HepG2 (cell line): Measurements from ENCODE around the gene ACOT6. TPM values are rescaled to one million over a fixed set of nuclear protein-coding genes. Genes with fewer than 3 reads are reported as not detected.

ENCODE experiments used
- CBX1 ChIP-seq: IDR thresholded peaks from one replicate; pipeline ENCODE4 v1.6.1; 2016; ENCODE audit warnings: antibody characterized with exemption, low read depth
- DPF2 ChIP-seq: sonication (generic); formaldehyde crosslinking; IDR thresholded peaks from 2 replicates; pipeline ENCODE4 v1.4.0; 2020; ENCODE audit warnings: mild to moderate bottlenecking, low read depth, missing genetic modification reagents, borderline replicate concordance
- GATAD2A ChIP-seq: IDR thresholded peaks from 2 replicates; pipeline ENCODE4 v1.6.1; 2016
- GPN1 ChIP-seq: sonication (generic); formaldehyde crosslinking; IDR thresholded peaks from 2 replicates; pipeline ENCODE4 v1.5.1; 2020; ENCODE audit warnings: missing genetic modification reagents, borderline replicate concordance
- HDAC6 ChIP-seq: fragments of 200-600 bp; sonication (generic); IDR thresholded peaks from 2 replicates; pipeline ENCODE4 v1.7.0; 2017; ENCODE audit warnings: mild to moderate bottlenecking, antibody characterized with exemption, low read length, low read depth
- HOXD1 ChIP-seq: sonication (generic); formaldehyde crosslinking; IDR thresholded peaks from 2 replicates; pipeline ENCODE4 v1.5.0; 2020; ENCODE audit warnings: missing genetic modification reagents
- KLF11 ChIP-seq: IDR thresholded peaks from 2 replicates; pipeline ENCODE4 v1.6.1; 2016; ENCODE audit warnings: missing compliant biosample characterization
- MATR3 ChIP-seq: sonication (generic); formaldehyde crosslinking; IDR thresholded peaks from 2 replicates; pipeline ENCODE4 v1.4.0; 2020; ENCODE audit warnings: missing genetic modification reagents
- MED8 ChIP-seq: sonication (generic); formaldehyde crosslinking; IDR thresholded peaks from 2 replicates; pipeline ENCODE4 v1.8.1; 2023; ENCODE audit warnings: mild to moderate bottlenecking, missing genetic modification reagents; ENCODE audit not compliant: insufficient replicate concordance
- POLR2AphosphoS5 ChIP-seq: IDR thresholded peaks from 2 replicates; pipeline ENCODE4 v1.6.1; 2012; ENCODE audit warnings: low read depth, low read length
- PPARG ChIP-seq: conservative IDR thresholded peaks from 2 replicates; pipeline ENCODE4 v1.6.1; 2016; ENCODE audit warnings: missing biosample characterization, missing genetic modification reagents
- RXRA ChIP-seq: sonication (generic); formaldehyde crosslinking; IDR thresholded peaks from 2 replicates; pipeline ENCODE4 v1.5.1; 2020; ENCODE audit warnings: missing genetic modification reagents
- SRY ChIP-seq: sonication (generic); formaldehyde crosslinking; IDR thresholded peaks from 2 replicates; pipeline ENCODE4 v1.8.0; 2022; ENCODE audit warnings: mild to moderate bottlenecking, missing genetic modification reagents
- TARDBP ChIP-seq: sonication (generic); formaldehyde crosslinking; IDR thresholded peaks from 2 replicates; pipeline ENCODE4 v1.8.0; 2022; ENCODE audit warnings: mild to moderate bottlenecking, missing genetic modification reagents
- TGIF2 ChIP-seq: IDR thresholded peaks from 2 replicates; pipeline ENCODE4 v1.6.1; 2016; ENCODE audit warnings: control low read depth, missing compliant biosample characterization
- XRCC5 ChIP-seq: fragments of 200-400 bp; formaldehyde crosslinking; optimal IDR thresholded peaks from 2 replicates; pipeline ENCODE3; 2017; ENCODE audit warnings: mild to moderate bottlenecking, low read length
- ZNF563 ChIP-seq: sonication (generic); formaldehyde crosslinking; IDR thresholded peaks from 2 replicates; pipeline ENCODE4 v1.8.0; 2022; ENCODE audit warnings: mild to moderate bottlenecking, moderate library complexity, missing genetic modification reagents
- polyA plus RNA-seq, 8 experiments: library from polyadenylated mRNA; depleted of rRNA in 3 of 8; stranded (reverse) in 7 of 8; unstranded in 1 of 8; fragments of >200 nt; fragmentation: Illumina TruSeq in 4 of 8; extraction: Trizol in 4 of 8; gene quantifications; 2 replicates each; pipeline versions ENCODE4 v1.2.1 to v1.2.3, GENCODE V29; 2011 to 2016; ENCODE audit warnings: low read depth in 4 of 8, missing spikeins in 1 of 8, mixed read lengths in 1 of 8; ENCODE audit not compliant: insufficient read depth in 1 of 8
- total RNA-seq, 5 experiments: library from RNA; depleted of rRNA; stranded (reverse); fragments of >200 nt; fragmentation: Illumina TruSeq; extraction: Trizol; gene quantifications; 2 replicates each; pipeline ENCODE4 v1.2.3, GENCODE V29; 2016; ENCODE audit warnings: low read depth in 1 of 5
- TF ChIP-seq, protein P1 (sequence below): sonication (generic); formaldehyde crosslinking; IDR thresholded peaks from 2 replicates; pipeline ENCODE4 v1.4.0; 2020; ENCODE audit warnings: missing genetic modification reagents
- TF ChIP-seq, protein P2 (sequence below): sonication (generic); formaldehyde crosslinking; IDR thresholded peaks from 2 replicates; pipeline ENCODE4 v1.5.0; 2020; ENCODE audit warnings: mild to moderate bottlenecking, missing genetic modification reagents, borderline replicate concordance
- TF ChIP-seq, protein P3 (sequence below): sonication (generic); formaldehyde crosslinking; conservative IDR thresholded peaks from 2 replicates; pipeline ENCODE4 v1.4.0; 2020; ENCODE audit warnings: missing genetic modification reagents
- TF ChIP-seq, protein P4 (sequence below): sonication (generic); formaldehyde crosslinking; IDR thresholded peaks from 2 replicates; pipeline ENCODE4 v1.4.0; 2020; ENCODE audit warnings: low read depth, mild to moderate bottlenecking, missing genetic modification reagents
- TF ChIP-seq, protein P5 (sequence below): sonication (generic); formaldehyde crosslinking; IDR thresholded peaks from 2 replicates; pipeline ENCODE4 v1.4.0; 2020; ENCODE audit warnings: missing genetic modification reagents, borderline replicate concordance
- TF ChIP-seq, protein P6 (sequence below): sonication (generic); formaldehyde crosslinking; IDR thresholded peaks from 2 replicates; pipeline ENCODE4 v1.5.1; 2020; ENCODE audit warnings: mild to moderate bottlenecking, missing genetic modification reagents, borderline replicate concordance

ACOT6 gene
- total and polyA plus RNA-seq, 2 of the 13 experiments (the other 11 are each of a cell fraction or from before 2014, with no cell fraction given), result 0.15 to 0.27 TPM

DNA sequence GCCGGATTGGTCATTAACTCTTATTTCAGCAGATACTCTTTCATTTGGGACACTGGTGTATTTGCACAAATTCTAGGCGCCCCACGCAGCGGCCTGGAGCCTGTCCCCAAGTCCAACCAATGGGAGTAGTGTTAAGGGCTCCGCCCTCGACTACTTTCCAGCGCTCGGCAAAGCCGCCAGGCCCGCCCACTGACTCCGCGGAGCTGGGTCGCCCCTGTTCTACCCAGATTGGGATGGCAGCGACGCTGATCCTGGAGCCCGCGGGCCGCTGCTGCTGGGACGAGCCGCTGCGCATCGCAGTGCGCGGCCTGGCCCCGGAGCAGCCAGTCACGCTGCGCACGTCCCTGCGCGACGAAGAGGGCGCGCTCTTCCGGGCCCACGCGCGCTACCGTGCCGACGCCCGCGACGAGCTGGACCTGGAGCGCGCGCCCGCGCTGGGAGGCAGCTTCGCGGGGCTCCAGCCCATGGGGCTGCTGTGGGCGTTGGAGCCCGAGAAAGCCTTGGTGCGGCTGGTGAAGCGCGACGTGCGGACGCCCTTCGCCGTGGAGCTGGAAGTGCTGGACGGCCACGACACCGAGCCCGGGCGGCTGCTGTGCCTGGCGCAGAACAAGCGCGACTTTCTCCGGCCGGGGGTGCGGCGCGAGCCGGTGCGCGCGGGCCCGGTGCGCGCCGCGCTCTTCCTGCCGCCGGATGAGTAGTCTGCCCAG, at the start of gene ACOT6 (continued):
- TF ChIP-seq TARDBP (CRISPR knock-in tag), result peak; percentile 34; the same call in 1 of the 2 replicates
- TF ChIP-seq MED8 (CRISPR knock-in tag), result no peak
- TF ChIP-seq XRCC5, result no peak
- TF ChIP-seq, protein P1, sequence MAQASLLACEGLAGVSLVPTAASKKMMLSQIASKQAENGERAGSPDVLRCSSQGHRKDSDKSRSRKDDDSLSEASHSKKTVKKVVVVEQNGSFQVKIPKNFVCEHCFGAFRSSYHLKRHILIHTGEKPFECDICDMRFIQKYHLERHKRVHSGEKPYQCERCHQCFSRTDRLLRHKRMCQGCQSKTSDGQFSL, result no peak
- no peak for TF ChIP-seq TGIF2 (CRISPR knock-in tag)
- no peak for TF ChIP-seq GATAD2A (CRISPR knock-in tag)
- TF ChIP-seq, protein P2, sequence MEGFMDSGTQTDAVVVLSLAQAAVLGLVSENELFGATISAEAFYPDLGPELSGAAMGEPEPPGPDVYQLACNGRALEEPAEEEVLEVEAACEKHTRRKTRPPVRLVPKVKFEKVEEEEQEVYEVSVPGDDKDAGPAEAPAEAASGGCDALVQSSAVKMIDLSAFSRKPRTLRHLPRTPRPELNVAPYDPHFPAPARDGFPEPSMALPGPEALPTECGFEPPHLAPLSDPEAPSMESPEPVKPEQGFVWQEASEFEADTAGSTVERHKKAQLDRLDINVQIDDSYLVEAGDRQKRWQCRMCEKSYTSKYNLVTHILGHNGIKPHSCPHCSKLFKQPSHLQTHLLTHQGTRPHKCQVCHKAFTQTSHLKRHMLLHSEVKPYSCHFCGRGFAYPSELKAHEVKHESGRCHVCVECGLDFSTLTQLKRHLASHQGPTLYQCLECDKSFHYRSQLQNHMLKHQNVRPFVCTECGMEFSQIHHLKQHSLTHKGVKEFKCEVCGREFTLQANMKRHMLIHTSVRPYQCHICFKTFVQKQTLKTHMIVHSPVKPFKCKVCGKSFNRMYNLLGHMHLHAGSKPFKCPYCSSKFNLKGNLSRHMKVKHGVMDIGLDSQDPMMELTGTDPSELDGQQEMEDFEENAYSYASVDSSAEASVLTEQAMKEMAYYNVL (CRISPR knock-in tag), result no peak
- no peak for TF ChIP-seq SRY (CRISPR knock-in tag)
- no peak for TF ChIP-seq DPF2 (CRISPR knock-in tag)
- TF ChIP-seq KLF11 (CRISPR knock-in tag), result no peak
- no peak; the same call in 1 of the 2 replicates for TF ChIP-seq PPARG
- TF ChIP-seq CBX1, result no peak
- no peak for TF ChIP-seq HDAC6
- no peak for TF ChIP-seq GPN1 (CRISPR knock-in tag)
- TF ChIP-seq POLR2AphosphoS5, result peak; percentile 51; the same call in 1 of the 2 replicates
- no peak for TF ChIP-seq MATR3 (CRISPR knock-in tag)
- TF ChIP-seq, protein P3, sequence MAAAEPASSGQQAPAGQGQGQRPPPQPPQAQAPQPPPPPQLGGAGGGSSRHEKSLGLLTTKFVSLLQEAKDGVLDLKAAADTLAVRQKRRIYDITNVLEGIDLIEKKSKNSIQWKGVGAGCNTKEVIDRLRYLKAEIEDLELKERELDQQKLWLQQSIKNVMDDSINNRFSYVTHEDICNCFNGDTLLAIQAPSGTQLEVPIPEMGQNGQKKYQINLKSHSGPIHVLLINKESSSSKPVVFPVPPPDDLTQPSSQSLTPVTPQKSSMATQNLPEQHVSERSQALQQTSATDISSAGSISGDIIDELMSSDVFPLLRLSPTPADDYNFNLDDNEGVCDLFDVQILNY (CRISPR knock-in tag), result no peak
- TF ChIP-seq, protein P4, sequence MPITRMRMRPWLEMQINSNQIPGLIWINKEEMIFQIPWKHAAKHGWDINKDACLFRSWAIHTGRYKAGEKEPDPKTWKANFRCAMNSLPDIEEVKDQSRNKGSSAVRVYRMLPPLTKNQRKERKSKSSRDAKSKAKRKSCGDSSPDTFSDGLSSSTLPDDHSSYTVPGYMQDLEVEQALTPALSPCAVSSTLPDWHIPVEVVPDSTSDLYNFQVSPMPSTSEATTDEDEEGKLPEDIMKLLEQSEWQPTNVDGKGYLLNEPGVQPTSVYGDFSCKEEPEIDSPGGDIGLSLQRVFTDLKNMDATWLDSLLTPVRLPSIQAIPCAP (CRISPR knock-in tag), result no peak
- TF ChIP-seq RXRA (CRISPR knock-in tag), result no peak; the same call in 1 of the 2 replicates
- no peak; the same call in 1 of the 2 replicates for TF ChIP-seq ZNF563
- TF ChIP-seq, protein P5, sequence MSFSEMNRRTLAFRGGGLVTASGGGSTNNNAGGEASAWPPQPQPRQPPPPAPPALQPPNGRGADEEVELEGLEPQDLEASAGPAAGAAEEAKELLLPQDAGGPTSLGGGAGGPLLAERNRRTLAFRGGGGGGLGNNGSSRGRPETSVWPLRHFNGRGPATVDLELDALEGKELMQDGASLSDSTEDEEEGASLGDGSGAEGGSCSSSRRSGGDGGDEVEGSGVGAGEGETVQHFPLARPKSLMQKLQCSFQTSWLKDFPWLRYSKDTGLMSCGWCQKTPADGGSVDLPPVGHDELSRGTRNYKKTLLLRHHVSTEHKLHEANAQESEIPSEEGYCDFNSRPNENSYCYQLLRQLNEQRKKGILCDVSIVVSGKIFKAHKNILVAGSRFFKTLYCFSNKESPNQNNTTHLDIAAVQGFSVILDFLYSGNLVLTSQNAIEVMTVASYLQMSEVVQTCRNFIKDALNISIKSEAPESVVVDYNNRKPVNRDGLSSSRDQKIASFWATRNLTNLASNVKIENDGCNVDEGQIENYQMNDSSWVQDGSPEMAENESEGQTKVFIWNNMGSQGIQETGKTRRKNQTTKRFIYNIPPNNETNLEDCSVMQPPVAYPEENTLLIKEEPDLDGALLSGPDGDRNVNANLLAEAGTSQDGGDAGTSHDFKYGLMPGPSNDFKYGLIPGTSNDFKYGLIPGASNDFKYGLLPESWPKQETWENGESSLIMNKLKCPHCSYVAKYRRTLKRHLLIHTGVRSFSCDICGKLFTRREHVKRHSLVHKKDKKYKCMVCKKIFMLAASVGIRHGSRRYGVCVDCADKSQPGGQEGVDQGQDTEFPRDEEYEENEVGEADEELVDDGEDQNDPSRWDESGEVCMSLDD (CRISPR knock-in tag), result no peak
- TF ChIP-seq HOXD1 (CRISPR knock-in tag), result no peak
- TF ChIP-seq, protein P6, sequence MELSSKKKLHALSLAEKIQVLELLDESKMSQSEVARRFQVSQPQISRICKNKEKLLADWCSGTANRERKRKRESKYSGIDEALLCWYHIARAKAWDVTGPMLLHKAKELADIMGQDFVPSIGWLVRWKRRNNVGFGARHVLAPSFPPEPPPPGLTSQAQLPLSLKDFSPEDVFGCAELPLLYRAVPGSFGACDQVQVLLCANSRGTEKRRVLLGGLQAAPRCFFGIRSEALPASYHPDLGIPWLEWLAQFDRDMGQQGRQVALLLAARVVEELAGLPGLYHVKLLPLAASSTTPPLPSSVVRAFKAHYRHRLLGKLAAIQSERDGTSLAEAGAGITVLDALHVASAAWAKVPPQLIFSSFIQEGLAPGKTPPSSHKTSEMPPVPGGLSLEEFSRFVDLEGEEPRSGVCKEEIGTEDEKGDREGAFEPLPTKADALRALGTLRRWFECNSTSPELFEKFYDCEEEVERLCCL (CRISPR knock-in tag), result no peak
